Measurements from ENCODE around the gene APPBP2.
A peak's percentile ranks its signal among the peaks of the same experiment; 100 is the strongest.
"Not testable (repeated sequence)": the region's sequence is repeated elsewhere in the genome, so short reads cannot be mapped to it uniquely, and the experiment has no call there.

The APPBP2 gene

GRCh38 chr17:60525685-60526514, at the start of gene APPBP2:
Gene APPBP2 (minus strand): TSS chr17:60526242. CDS start chr17:60525931, 311 bp downstream.
- peak; percentile 42 to 58 for DNase-seq (ENCODE audit: low read depth in 1 of 2, low spot score in 1 of 2)

- DNase-seq (ENCODE audit: low read depth in 1 of 2, low spot score in 1 of 2), result no peak
Measured at GRCh38 chr17:60573236-60574051, 47.4 kb upstream of the APPBP2 start.

GRCh38 chr17:60565233-60565632, 39.2 kb upstream of the APPBP2 start:
- DNase-seq (ENCODE audit: low read depth in 1 of 2, low spot score in 1 of 2), result no peak

- DNase-seq (ENCODE audit: low read depth in 1 of 2, low spot score in 1 of 2), result no peak
Measured at GRCh38 chr17:60563743-60564142, 37.7 kb upstream of the APPBP2 start.

- no peak for DNase-seq (ENCODE audit: low read depth in 1 of 2, low spot score in 1 of 2)
Measured at GRCh38 chr17:60562421-60562820, 36.4 kb upstream of the APPBP2 start.

- no peak for DNase-seq (ENCODE audit: low read depth in 1 of 2, low spot score in 1 of 2)
Measured at GRCh38 chr17:60560860-60561257, 34.8 kb upstream of the APPBP2 start.

- no peak for DNase-seq (ENCODE audit: low read depth in 1 of 2, low spot score in 1 of 2)
Measured at GRCh38 chr17:60559995-60560859, 34.2 kb upstream of the APPBP2 start.

- no peak for DNase-seq (ENCODE audit: low read depth in 1 of 2, low spot score in 1 of 2)
Measured at GRCh38 chr17:60559659-60559994, 33.6 kb upstream of the APPBP2 start.

GRCh38 chr17:60557805-60558204, 31.8 kb upstream of the APPBP2 start:
- DNase-seq (ENCODE audit: low read depth in 1 of 2, low spot score in 1 of 2), result no peak

GRCh38 chr17:60555786-60556185, 29.7 kb upstream of the APPBP2 start:
- no peak for DNase-seq (ENCODE audit: low read depth in 1 of 2, low spot score in 1 of 2)

- DNase-seq (ENCODE audit: low read depth in 1 of 2, low spot score in 1 of 2), result no peak
Measured at GRCh38 chr17:60554377-60554788, 28.3 kb upstream of the APPBP2 start.

- not testable (repeated sequence) for DNase-seq (ENCODE audit: low read depth in 1 of 2, low spot score in 1 of 2)
Measured at GRCh38 chr17:60552255-60552654, 26.2 kb upstream of the APPBP2 start.

GRCh38 chr17:60548990-60549389, 22.9 kb upstream of the APPBP2 start:
- no peak for DNase-seq (ENCODE audit: low read depth in 1 of 2, low spot score in 1 of 2)

- DNase-seq (ENCODE audit: low read depth in 1 of 2, low spot score in 1 of 2), result no peak
Measured at GRCh38 chr17:60545465-60546191, 19.6 kb upstream of the APPBP2 start.

GRCh38 chr17:60542071-60542470, 16.0 kb upstream of the APPBP2 start:
- no peak for DNase-seq (ENCODE audit: low read depth in 1 of 2, low spot score in 1 of 2)

- no peak for DNase-seq (ENCODE audit: low read depth in 1 of 2, low spot score in 1 of 2)
Measured at GRCh38 chr17:60540460-60540859, 14.4 kb upstream of the APPBP2 start.

GRCh38 chr17:60539807-60540206, 13.8 kb upstream of the APPBP2 start:
- no peak for DNase-seq (ENCODE audit: low read depth in 1 of 2, low spot score in 1 of 2)

GRCh38 chr17:60538726-60539125, 12.7 kb upstream of the APPBP2 start:
- no peak for DNase-seq (ENCODE audit: low read depth in 1 of 2, low spot score in 1 of 2)

- no peak for DNase-seq (ENCODE audit: low read depth in 1 of 2, low spot score in 1 of 2)
Measured at GRCh38 chr17:60535382-60536279, 9.6 kb upstream of the APPBP2 start.

Data from stimulated activated CD4-positive, alpha-beta T cell treated with anti-CD3 and anti-CD28 coated beads, Interleukin-15, amount 100 ng/mL, for 1 hour (primary cell).